ENCODE measurements around the gene IRAK2.
"Not testable (repeated sequence)": the region's sequence is repeated elsewhere in the genome, so short reads cannot be mapped to it uniquely, and the experiment has no call there.

Gene IRAK2

GRCh38 chr3:10260211-10260701 lies 95.5 kb downstream of the IRAK2 start:
- DNase-seq = no peak

GRCh38 chr3:10262027-10262426 lies 97.3 kb downstream of the IRAK2 start:
- DNase-seq = no peak

- peak; percentile 71 for DNase-seq
These were observed 99.1 kb downstream of the IRAK2 start for GRCh38 chr3:10263646-10264363.

- DNase-seq = no peak
These were observed 101.1 kb downstream of the IRAK2 start for GRCh38 chr3:10265833-10266232.

- not testable (repeated sequence) for DNase-seq
These were observed 102.2 kb downstream of the IRAK2 start for GRCh38 chr3:10266936-10267335.

GRCh38 chr3:10268116-10268515 lies 103.4 kb downstream of the IRAK2 start:
- no peak for DNase-seq

- DNase-seq = no peak
These were observed 104.2 kb downstream of the IRAK2 start for GRCh38 chr3:10268930-10269329.

GRCh38 chr3:10269443-10269842 lies 104.7 kb downstream of the IRAK2 start:
- no peak for DNase-seq

GRCh38 chr3:10272476-10272875 lies 107.8 kb downstream of the IRAK2 start:
- not testable (repeated sequence) for DNase-seq

GRCh38 chr3:10272977-10273376 lies 108.3 kb downstream of the IRAK2 start:
- DNase-seq = no peak

GRCh38 chr3:10273702-10274305 lies 109.1 kb downstream of the IRAK2 start:
- no peak for DNase-seq

GRCh38 chr3:10274601-10275000 lies 109.9 kb downstream of the IRAK2 start:
- no peak for DNase-seq

- no peak for DNase-seq
These were observed 112.5 kb downstream of the IRAK2 start for GRCh38 chr3:10277115-10277625.

- no peak for DNase-seq
These were observed 113.8 kb downstream of the IRAK2 start for GRCh38 chr3:10278501-10278900.

- no peak for DNase-seq
These were observed 114.9 kb downstream of the IRAK2 start for GRCh38 chr3:10279384-10280176.

GRCh38 chr3:10280177-10280529 lies 115.4 kb downstream of the IRAK2 start:
- DNase-seq = no peak

- DNase-seq = no peak
These were observed 115.9 kb downstream of the IRAK2 start for GRCh38 chr3:10280571-10280970.

- DNase-seq = no peak
These were observed 117.2 kb downstream of the IRAK2 start for GRCh38 chr3:10281951-10282350.

GRCh38 chr3:10283638-10284037 lies 118.9 kb downstream of the IRAK2 start:
- DNase-seq = no peak

- peak; percentile 46 for DNase-seq
These were observed 119.8 kb downstream of the IRAK2 start for GRCh38 chr3:10284496-10284895.

- no peak for DNase-seq
These were observed 120.8 kb downstream of the IRAK2 start for GRCh38 chr3:10285272-10286132.

- DNase-seq = no peak
These were observed 121.4 kb downstream of the IRAK2 start for GRCh38 chr3:10286133-10286524.

Measured in activated CD4-positive, alpha-beta T cell treated with anti-CD3 and anti-CD28 coated beads, Interleukin-2, amount 50 U/mL, for 1 hour (primary cell).